HCT116 (cell line): Measurements from ENCODE around the gene PLAU. TPM values are rescaled to one million over a fixed set of nuclear protein-coding genes. Genes with fewer than 3 reads are reported as not detected.

Experiments used
- ATAC-seq: fragments of 200-7000 bp; cut with Tn5 transposase; 2 replicates; pipeline ENCODE4 v1.9.1; 2020; ENCODE audit warnings: mild to moderate bottlenecking, moderate library complexity
- BruUV-seq: library from RNA; stranded (reverse); fragments of 400-500 nt; replicated peaks from 2 replicates; lab custom pipeline; 2021; lab: Mats Ljungman, UMichigan
- CTCF ChIA-PET: fragments of 300-600 bp; sonication (Branson Sonifier 250); formaldehyde crosslinking; loops from one replicate; lab custom pipeline; 2021; ENCODE audit warnings: antibody characterized with exemption; lab: Charles Lee
- POLR2A ChIA-PET: fragments of 300-600, 350-600 bp; sonication (Branson Sonifier 250); formaldehyde crosslinking; loops from one replicate; lab custom pipeline; 2021; ENCODE audit warnings: antibody characterized with exemption; lab: Charles Lee
- RAD21 ChIA-PET, 2 experiments: fragments of 300-600 bp; sonication (Branson Sonifier 250); formaldehyde crosslinking; loops; one replicate each; lab custom pipeline; 2023; ENCODE audit warnings: low total read pairs in 2 of 2; ENCODE audit not compliant: uncharacterized antibody in 2 of 2, unreplicated experiment in 2 of 2, low non-redundant PET in 1 of 2; lab: Charles Lee
- DNase-seq: peaks from one replicate; pipeline ENCODE4 v3.0.0-alpha.2; 2010; ENCODE audit warnings: low read depth, low spot score
- H2AFZ ChIP-seq: fragments of 200-600 bp; shearing (Covaris generic), sonication (generic); 2 replicates; pipeline ENCODE4 v1.6.1; 2017; ENCODE audit warnings: low read depth, mixed run types, mixed read lengths, antibody characterized with exemption, low read length; ENCODE audit not compliant: poor library complexity, severe bottlenecking
- H3K27ac ChIP-seq: 2 replicates; pipeline ENCODE4 v1.5.1; 2012; ENCODE audit warnings: low read depth, low read length
- H3K27me3 ChIP-seq: fragments of 200-600 bp; sonication (generic); 2 replicates; pipeline ENCODE4 v1.6.1; 2016; ENCODE audit warnings: mixed run types, low read length, mixed read lengths; ENCODE audit not compliant: insufficient read depth
- H3K36me3 ChIP-seq, 2 experiments: fragments of 200-500 bp in 1 of 2; fragments of 200-600 bp in 1 of 2; sonication (Bioruptor generic) in 1 of 2; sonication (generic) in 1 of 2; 2 replicates each; pipeline versions ENCODE4 v1.5.1 to v1.6.1; 2014 to 2016; ENCODE audit warnings: low read length in 2 of 2, inconsistent platforms in 1 of 2, mixed read lengths in 1 of 2, mixed run types in 1 of 2; ENCODE audit not compliant: insufficient read depth in 2 of 2, control insufficient read depth in 1 of 2
- H3K4me1 ChIP-seq, 2 experiments: fragments of 200-600 bp in 1 of 2; sonication (generic) in 1 of 2; 2 replicates each; pipeline versions ENCODE4 v1.5.1 to v1.6.1; 2012 to 2017; ENCODE audit warnings: low read length in 2 of 2, inconsistent platforms in 1 of 2, mild to moderate bottlenecking in 1 of 2, mixed read lengths in 1 of 2, mixed run types in 1 of 2, moderate library complexity in 1 of 2; ENCODE audit not compliant: insufficient read depth in 2 of 2, control insufficient read depth in 1 of 2
- H3K4me2 ChIP-seq: fragments of 200-600 bp; sonication (generic); 2 replicates; pipeline ENCODE4 v1.6.1; 2017; ENCODE audit warnings: mixed run types, low read length, mixed read lengths
- H3K4me3 ChIP-seq, 2 experiments: fragments of 200-600 bp in 1 of 2; sonication (generic) in 1 of 2; replicated peaks in 1 of 2; 2 replicates each; pipeline ENCODE4 v1.5.1; 2011 to 2016; ENCODE audit warnings: low read length in 2 of 2, control low read depth in 1 of 2, low read depth in 1 of 2, mild to moderate bottlenecking in 1 of 2, mixed read lengths in 1 of 2, mixed run types in 1 of 2
- H3K79me2 ChIP-seq: fragments of 200-600 bp; sonication (generic); 2 replicates; pipeline ENCODE4 v1.6.1; 2017; ENCODE audit warnings: mild to moderate bottlenecking, mixed run types, low read length, moderate library complexity, mixed read lengths; ENCODE audit not compliant: insufficient read depth
- H3K9ac ChIP-seq: fragments of 200-600 bp; sonication (generic); 2 replicates; pipeline ENCODE4 v1.6.1; 2016; ENCODE audit warnings: low read length, mixed read lengths
- H3K9me2 ChIP-seq: fragments of 200-600 bp; sonication (generic), shearing (Covaris generic); 2 replicates; pipeline ENCODE4 v1.6.1; 2017; ENCODE audit warnings: mixed run types, mild to moderate bottlenecking, moderate library complexity; ENCODE audit not compliant: insufficient read depth
- H3K9me3 ChIP-seq, 2 experiments: fragments of 200-500 bp in 1 of 2; fragments of 200-600 bp in 1 of 2; sonication (Bioruptor generic) in 1 of 2; sonication (generic) in 1 of 2; 2 replicates each; pipeline ENCODE4 v1.6.1; 2014 to 2017; ENCODE audit warnings: low read length in 2 of 2, mixed read lengths in 2 of 2, inconsistent platforms in 1 of 2, low read depth in 1 of 2, mild to moderate bottlenecking in 1 of 2, mixed run types in 1 of 2, moderate library complexity in 1 of 2; ENCODE audit not compliant: control insufficient read depth in 1 of 2, insufficient read depth in 1 of 2
- H4K20me1 ChIP-seq: fragments of 200-600 bp; sonication (generic), shearing (Covaris generic); 2 replicates; pipeline ENCODE4 v1.6.1; 2017; ENCODE audit warnings: mixed run types, mild to moderate bottlenecking, moderate library complexity; ENCODE audit not compliant: insufficient read depth
- FOSL1 ChIP-seq: IDR thresholded peaks from 2 replicates; pipeline ENCODE4 v1.6.1; 2012; ENCODE audit warnings: low read depth
- POLR2AphosphoS5 ChIP-seq: IDR thresholded peaks from 2 replicates; pipeline ENCODE4 v1.6.1; 2011; ENCODE audit warnings: mild to moderate bottlenecking, low read depth, low read length, moderate library complexity
- SRF ChIP-seq: IDR thresholded peaks from 2 replicates; pipeline ENCODE4 v1.6.1; 2012; ENCODE audit warnings: low read depth
- YY1 ChIP-seq: IDR thresholded peaks from 2 replicates; pipeline ENCODE4 v1.6.1; 2011; ENCODE audit warnings: low read length, low read depth, moderate library complexity, mild to moderate bottlenecking; ENCODE audit not compliant: insufficient replicate concordance; ENCODE audit errors: extremely low read depth
- intact Hi-C: fragments of 100-400 bp; cut with micrococcal nuclease; formaldehyde crosslinking; loops from 2 replicates; pipeline ENCODE4 v1.10.0; 2022
- total RNA-seq: library from RNA; stranded (reverse); gene quantifications from one replicate; pipeline ENCODE4 v1.2.1, GENCODE V29; 2021; ENCODE audit not compliant: unreplicated experiment
- TF ChIP-seq, protein P1 (sequence below): IDR thresholded peaks from 2 replicates; pipeline ENCODE4 v1.6.1; 2012
- TF ChIP-seq, protein P2 (sequence below), 3 experiments: fragments of 200-600 bp in 1 of 3; sonication (generic) in 1 of 3; IDR thresholded peaks in 2 of 3; conservative IDR thresholded peaks in 1 of 3; 2 replicates each; pipeline ENCODE4 v1.5.1; 2012 to 2017; ENCODE audit warnings: low read depth in 2 of 3, low read length in 2 of 3, antibody characterized with exemption in 1 of 3, borderline replicate concordance in 1 of 3, control low read depth in 1 of 3, mild to moderate bottlenecking in 1 of 3, mixed read lengths in 1 of 3, mixed run types in 1 of 3, moderate library complexity in 1 of 3; ENCODE audit not compliant: insufficient read depth in 1 of 3

The PLAU gene
- total RNA-seq, 1 experiment from 2014 or later, result 60.3 TPM

- no peak overlapping the region for H3K4me3 ChIP-seq
- TF ChIP-seq YY1 (no peak), FOSL1 (no peak)
- no peak overlapping the region for H3K9ac ChIP-seq
- no peak for ATAC-seq
- H3K27ac ChIP-seq, result no peak overlapping the region
- H2AFZ ChIP-seq, result no peak overlapping the region
- BruUV-seq, result no TSS peak
- peaks cover 21% of the 10 kb centered on the region; the same call in 1 of the 2 replicates for H3K79me2 ChIP-seq
- H3K4me1 ChIP-seq, result no peaks in the 10 kb centered on the region
- ChIA-PET RAD21 (no interaction called here), CTCF (interaction anchor here (1.0 kb wide), 1 partner anchor 15 kb away, joined by 6 read pairs; no protein-coding TSS in a partner anchor), POLR2A (no interaction called here)
- H4K20me1 ChIP-seq, result no peaks in the 10 kb centered on the region
- H3K36me3 ChIP-seq, result peaks cover 14 to 29% of the 10 kb centered on the region in 2 experiments; a peak in 3 of 4 replicates
- intact Hi-C loops, result no loop called here
- DNase-seq, result no peak
- no peaks in the 10 kb centered on the region for H3K9me2 ChIP-seq
- no peaks in the 10 kb centered on the region for H3K27me3 ChIP-seq
- no peaks in the 10 kb centered on the region for H3K9me3 ChIP-seq
- no peak overlapping the region for H3K4me2 ChIP-seq
Measured at GRCh38 chr10:73864229-73864628, 46.7 kb upstream of the PLAU start.

- intact Hi-C loops, result no loop called here
- no peaks in the 10 kb centered on the region for H3K27me3 ChIP-seq
- H3K4me2 ChIP-seq, result no peak overlapping the region
- DNase-seq, result no peak
- no peaks in the 10 kb centered on the region for H3K9me3 ChIP-seq
- H3K79me2 ChIP-seq, result peaks cover 29% of the 10 kb centered on the region; the same call in 1 of the 2 replicates
- H3K9ac ChIP-seq, result no peak overlapping the region
- no peak overlapping the region for H3K27ac ChIP-seq
- RAD21 ChIA-PET, result no interaction called here
- no peak overlapping the region for H2AFZ ChIP-seq
- no peaks in the 10 kb centered on the region for H3K9me2 ChIP-seq
- TF ChIP-seq POLR2AphosphoS5, result no peak
- no peak for TF ChIP-seq SRF
- TF ChIP-seq, protein P1, sequence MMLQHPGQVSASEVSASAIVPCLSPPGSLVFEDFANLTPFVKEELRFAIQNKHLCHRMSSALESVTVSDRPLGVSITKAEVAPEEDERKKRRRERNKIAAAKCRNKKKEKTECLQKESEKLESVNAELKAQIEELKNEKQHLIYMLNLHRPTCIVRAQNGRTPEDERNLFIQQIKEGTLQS, result no peak
- TF ChIP-seq, protein P2, sequence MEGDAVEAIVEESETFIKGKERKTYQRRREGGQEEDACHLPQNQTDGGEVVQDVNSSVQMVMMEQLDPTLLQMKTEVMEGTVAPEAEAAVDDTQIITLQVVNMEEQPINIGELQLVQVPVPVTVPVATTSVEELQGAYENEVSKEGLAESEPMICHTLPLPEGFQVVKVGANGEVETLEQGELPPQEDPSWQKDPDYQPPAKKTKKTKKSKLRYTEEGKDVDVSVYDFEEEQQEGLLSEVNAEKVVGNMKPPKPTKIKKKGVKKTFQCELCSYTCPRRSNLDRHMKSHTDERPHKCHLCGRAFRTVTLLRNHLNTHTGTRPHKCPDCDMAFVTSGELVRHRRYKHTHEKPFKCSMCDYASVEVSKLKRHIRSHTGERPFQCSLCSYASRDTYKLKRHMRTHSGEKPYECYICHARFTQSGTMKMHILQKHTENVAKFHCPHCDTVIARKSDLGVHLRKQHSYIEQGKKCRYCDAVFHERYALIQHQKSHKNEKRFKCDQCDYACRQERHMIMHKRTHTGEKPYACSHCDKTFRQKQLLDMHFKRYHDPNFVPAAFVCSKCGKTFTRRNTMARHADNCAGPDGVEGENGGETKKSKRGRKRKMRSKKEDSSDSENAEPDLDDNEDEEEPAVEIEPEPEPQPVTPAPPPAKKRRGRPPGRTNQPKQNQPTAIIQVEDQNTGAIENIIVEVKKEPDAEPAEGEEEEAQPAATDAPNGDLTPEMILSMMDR (IDR thresholded peaks at IDR 0.05 in 2 of 3, conservative IDR thresholded peaks at IDR 0.05 in 1 of 3; ENCODE audit: borderline replicate concordance in 1 of 3, insufficient read depth in 1 of 3, low read depth in 2 of 3, low read length in 2 of 3), result no peak
- TF ChIP-seq, all 23 proteins: peak for 0
- H3K36me3 ChIP-seq, result peaks cover 20 to 25% of the 10 kb centered on the region in 2 experiments; a peak in 3 of 4 replicates
- no peak for ATAC-seq
- H3K4me1 ChIP-seq, result no peaks in the 10 kb centered on the region
- H3K4me3 ChIP-seq, result no peak overlapping the region
- H4K20me1 ChIP-seq, result no peaks in the 10 kb centered on the region
- CTCF ChIA-PET, result no interaction called here
- no TSS peak for BruUV-seq
- POLR2A ChIA-PET, result no interaction called here
Measured at GRCh38 chr10:73865107-73865458, 45.8 kb upstream of the PLAU start.
